Mammary epithelial cell (primary cell): ENCODE results near the gene HIVEP3.

Source experiments
- EZH2 ChIP-seq: IDR thresholded peaks from 2 replicates; pipeline ENCODE4 v1.6.1; 2012; ENCODE audit warnings: low read length, inconsistent platforms, borderline replicate concordance
- TF ChIP-seq, protein P1 (sequence below), 2 donors: IDR thresholded peaks in 1 of 2; conservative IDR thresholded peaks in 1 of 2; 2 replicates each; pipeline ENCODE4 v1.5.1; 2011 to 2012; ENCODE audit warnings: inconsistent platforms in 2 of 2, low read length in 2 of 2, mild to moderate bottlenecking in 2 of 2, control low read depth in 1 of 2, low read depth in 1 of 2; ENCODE audit not compliant: insufficient read depth in 1 of 2; ENCODE audit errors: extremely low read depth in 1 of 2

GRCh38 chr1:41493117-41493536 is 425.6 kb downstream of the HIVEP3 start:
- TF ChIP-seq, protein P1, sequence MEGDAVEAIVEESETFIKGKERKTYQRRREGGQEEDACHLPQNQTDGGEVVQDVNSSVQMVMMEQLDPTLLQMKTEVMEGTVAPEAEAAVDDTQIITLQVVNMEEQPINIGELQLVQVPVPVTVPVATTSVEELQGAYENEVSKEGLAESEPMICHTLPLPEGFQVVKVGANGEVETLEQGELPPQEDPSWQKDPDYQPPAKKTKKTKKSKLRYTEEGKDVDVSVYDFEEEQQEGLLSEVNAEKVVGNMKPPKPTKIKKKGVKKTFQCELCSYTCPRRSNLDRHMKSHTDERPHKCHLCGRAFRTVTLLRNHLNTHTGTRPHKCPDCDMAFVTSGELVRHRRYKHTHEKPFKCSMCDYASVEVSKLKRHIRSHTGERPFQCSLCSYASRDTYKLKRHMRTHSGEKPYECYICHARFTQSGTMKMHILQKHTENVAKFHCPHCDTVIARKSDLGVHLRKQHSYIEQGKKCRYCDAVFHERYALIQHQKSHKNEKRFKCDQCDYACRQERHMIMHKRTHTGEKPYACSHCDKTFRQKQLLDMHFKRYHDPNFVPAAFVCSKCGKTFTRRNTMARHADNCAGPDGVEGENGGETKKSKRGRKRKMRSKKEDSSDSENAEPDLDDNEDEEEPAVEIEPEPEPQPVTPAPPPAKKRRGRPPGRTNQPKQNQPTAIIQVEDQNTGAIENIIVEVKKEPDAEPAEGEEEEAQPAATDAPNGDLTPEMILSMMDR (conservative IDR thresholded peaks at IDR 0.05 in 1 of 2, IDR thresholded peaks at IDR 0.05 in 1 of 2; ENCODE audit: extremely low read depth in 1 of 2, insufficient read depth in 1 of 2, low read depth in 1 of 2, low read length in 2 of 2), result no peak
- no peak for TF ChIP-seq EZH2
